Uterus (tissue), 4 donors: Measurements from ENCODE around the gene WDFY2. TPM values are rescaled to one million over a fixed set of nuclear protein-coding genes. Genes with fewer than 3 reads are reported as not detected.

Source experiments
- DNase-seq, 2 donors: peaks; one replicate each; pipeline ENCODE4 v3.0.0-alpha.2; 2019 to 2020
- H3K27ac ChIP-seq, 2 donors: fragments of 200-600 bp; sonication (generic); 1 replicate in 1 of 2; 2 replicates in 1 of 2; pipeline ENCODE4 v1.5.1; 2016 to 2018
- H3K27me3 ChIP-seq, 2 donors: fragments of 200-600 bp; sonication (generic); one replicate each; pipeline ENCODE4 v1.5.1; 2018 to 2019; ENCODE audit warnings: control low read depth in 1 of 2
- H3K36me3 ChIP-seq, 2 donors: fragments of 200-600 bp; sonication (generic); one replicate each; pipeline ENCODE4 v1.5.1; 2019; ENCODE audit warnings: control low read depth in 1 of 2
- H3K4me1 ChIP-seq, 2 donors: fragments of 200-600 bp; sonication (generic); one replicate each; pipeline ENCODE4 v1.5.1; 2018 to 2019; ENCODE audit warnings: control low read depth in 1 of 2
- H3K4me3 ChIP-seq, 2 donors: fragments of 200-600 bp; sonication (generic); 1 replicate in 1 of 2; 2 replicates in 1 of 2; pipeline ENCODE4 v1.5.1; 2018 to 2019; ENCODE audit warnings: mild to moderate bottlenecking in 1 of 2
- H3K9me3 ChIP-seq, 2 donors: fragments of 200-600 bp; sonication (generic); one replicate each; pipeline ENCODE4 v1.5.1; 2019; ENCODE audit warnings: control low read depth in 1 of 2
- CTCF ChIP-seq, 4 experiments: fragments of 200-600 bp in 2 of 4; fragments of 450-650 bp in 2 of 4; sonication (generic) in 2 of 4; IDR thresholded peaks; one replicate each; pipeline ENCODE4 v1.5.1; 2016 to 2019; ENCODE audit warnings: antibody characterized with exemption in 4 of 4, mild to moderate bottlenecking in 2 of 4, moderate library complexity in 1 of 4
- POLR2A ChIP-seq, 2 donors: fragments of 450-650 bp; IDR thresholded peaks; one replicate each; pipeline ENCODE4 v1.6.1; 2016; ENCODE audit warnings: antibody characterized with exemption in 2 of 2, mild to moderate bottlenecking in 1 of 2, moderate library complexity in 1 of 2
- intact Hi-C: fragments of 100-400 bp; cut with DNase I; formaldehyde crosslinking; loops from one replicate; pipeline ENCODE4 v1.15.1; 2023; ENCODE audit warnings: low total_unique reads
- total RNA-seq, 4 donors: library from RNA; depleted of rRNA in 3 of 4; stranded (reverse); fragments of >200 nt in 3 of 4; gene quantifications; one replicate each; pipeline versions ENCODE4 v1.1.0 to v1.2.4, GENCODE V29; 2014 to 2023
- donor health status: DM: yes; HTN: yes; CAD: no.

WDFY2 gene
- total RNA-seq, 4 donors from 2014 or later = 7.9 to 21.0 (median 9.1) TPM

DNA sequence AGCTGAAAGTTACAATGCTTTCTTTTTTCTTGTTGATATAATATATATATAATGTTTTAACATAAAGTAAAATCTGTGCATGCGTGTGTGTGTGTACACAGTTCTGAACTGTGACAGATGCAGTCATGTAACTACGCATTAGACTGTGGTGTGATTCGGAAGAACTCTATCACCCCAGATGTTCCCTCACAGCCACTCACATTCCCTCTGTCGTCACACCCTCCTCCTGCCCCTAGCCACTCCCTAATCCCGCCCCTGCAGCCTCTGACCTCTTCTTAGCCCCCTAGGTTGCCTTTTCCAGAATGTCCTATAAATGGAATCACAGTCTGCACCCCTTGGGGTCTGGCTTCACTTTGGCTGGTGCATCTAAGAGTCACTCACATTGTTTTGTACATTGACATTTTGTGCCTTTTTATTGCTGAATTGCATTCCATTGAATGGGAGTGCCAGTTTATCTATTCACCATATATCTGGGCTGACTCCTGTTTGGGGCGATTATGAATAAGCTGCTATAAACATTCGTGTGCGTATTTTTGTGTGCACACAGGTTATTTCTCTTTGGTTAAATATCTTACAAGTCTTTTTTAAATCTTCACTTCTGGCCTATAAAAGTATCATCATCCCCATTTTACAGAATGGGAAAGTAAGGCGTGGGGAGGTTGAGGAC is 199.3 kb downstream of the WDFY2 start:
- Histone ChIP-seq H3K4me3 (no peak overlapping the region), H3K27ac (peak overlapping the region in 1 of 2 donors; percentile 78), H3K36me3 (no peaks in the 10 kb centered on the region), H3K27me3 (no peaks in the 10 kb centered on the region), H3K4me1 (peaks cover 0 to 8% of the 10 kb centered on the region in 2 donors), H3K9me3 (no peaks in the 10 kb centered on the region)
- TF ChIP-seq POLR2A (IDR thresholded peaks at IDR 0.05) (no peak), CTCF (IDR thresholded peaks at IDR 0.05) (no peak)
- no peak for DNase-seq
- intact Hi-C loops = no loop called here

GRCh38 chr13:51784097-51784496 is 199.8 kb downstream of the WDFY2 start:
- peak overlapping the region in 1 of 2 donors; percentile 78 for H3K27ac ChIP-seq
- no peaks in the 10 kb centered on the region for H3K27me3 ChIP-seq
- no peak for DNase-seq
- peaks cover 0 to 8% of the 10 kb centered on the region in 2 donors for H3K4me1 ChIP-seq
- intact Hi-C loops = no loop called here
- H3K4me3 ChIP-seq = no peak overlapping the region
- no peak for TF ChIP-seq POLR2A (IDR thresholded peaks at IDR 0.05)
- TF ChIP-seq CTCF (IDR thresholded peaks at IDR 0.05) = no peak
- no peaks in the 10 kb centered on the region for H3K36me3 ChIP-seq
- H3K9me3 ChIP-seq = no peaks in the 10 kb centered on the region

- peak overlapping the region; percentile 78 to 89 for H3K27ac ChIP-seq
- no peak overlapping the region for H3K4me3 ChIP-seq
- peaks cover 0 to 8% of the 10 kb centered on the region in 2 donors for H3K4me1 ChIP-seq
- H3K36me3 ChIP-seq = no peaks in the 10 kb centered on the region
- DNase-seq = peak; percentile 57 to 66
- intact Hi-C loops = no loop called here
- no peaks in the 10 kb centered on the region for H3K9me3 ChIP-seq
- no peak for TF ChIP-seq POLR2A (IDR thresholded peaks at IDR 0.05)
- H3K27me3 ChIP-seq = no peaks in the 10 kb centered on the region
Measured at GRCh38 chr13:51785712-51786424, 201.6 kb downstream of the WDFY2 start.

- Histone ChIP-seq H3K36me3 (no peaks in the 10 kb centered on the region), H3K4me1 (peaks cover 0 to 8% of the 10 kb centered on the region in 2 donors), H3K27me3 (no peaks in the 10 kb centered on the region), H3K27ac (peak overlapping the region; percentile 78 to 89), H3K4me3 (no peak overlapping the region), H3K9me3 (no peaks in the 10 kb centered on the region)
- intact Hi-C loops = no loop called here
- TF ChIP-seq CTCF (IDR thresholded peaks at IDR 0.05) (no peak), POLR2A (IDR thresholded peaks at IDR 0.05) (no peak)
- no peak for DNase-seq
Measured at GRCh38 chr13:51786425-51787265, 202.4 kb downstream of the WDFY2 start.

DNA sequence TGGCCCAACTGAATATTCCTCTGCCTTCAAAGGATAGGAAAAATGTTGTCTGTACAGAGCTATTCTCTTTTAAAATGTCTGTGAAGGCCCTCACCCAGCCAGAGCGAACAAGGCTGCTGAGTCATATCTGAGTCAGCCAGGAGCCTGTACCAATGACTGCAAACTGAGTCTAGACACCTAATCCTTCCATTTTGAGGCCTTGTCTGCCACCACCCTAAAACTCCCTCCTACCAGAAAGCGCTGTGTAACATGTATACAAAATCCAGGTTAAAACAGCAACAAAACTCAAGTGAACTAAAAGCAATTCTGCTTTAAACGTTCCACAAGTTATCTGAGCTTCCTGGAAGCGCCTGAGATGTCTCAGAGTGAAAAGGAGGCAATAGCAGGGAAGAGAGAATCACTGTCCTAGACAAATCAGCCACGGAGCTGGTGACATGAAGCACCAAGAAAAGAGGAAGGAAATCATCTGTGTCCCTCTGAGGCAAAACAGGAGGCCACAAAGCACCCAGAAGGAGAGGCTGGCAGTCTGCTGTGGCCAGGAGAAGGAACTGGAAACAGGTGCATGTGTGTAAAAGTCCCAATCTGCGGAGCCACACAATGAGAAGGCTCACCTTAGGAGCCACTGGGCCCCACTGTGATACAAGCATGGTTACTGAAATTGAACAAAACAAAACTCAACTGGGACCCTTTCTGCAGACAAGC is 209.5 kb downstream of the WDFY2 start:
- no peaks in the 10 kb centered on the region for H3K4me1 ChIP-seq
- no peak for DNase-seq
- no peaks in the 10 kb centered on the region for H3K9me3 ChIP-seq
- TF ChIP-seq CTCF (IDR thresholded peaks at IDR 0.05) (no peak), POLR2A (IDR thresholded peaks at IDR 0.05) (no peak)
- peak overlapping the region; percentile 48 to 52 for H3K27ac ChIP-seq
- no peaks in the 10 kb centered on the region for H3K27me3 ChIP-seq
- intact Hi-C loops = no loop called here
- H3K4me3 ChIP-seq = no peak overlapping the region
- H3K36me3 ChIP-seq = no peaks in the 10 kb centered on the region
